ENCODE measurements around the gene PERCC1.

Gene PERCC1

GRCh38 chr16:1420111-1420539, 10.8 kb upstream of the PERCC1 start:
- Histone ChIP-seq H3K4me1 (ENCODE audit: control insufficient read depth in 1 of 2, insufficient read depth in 2 of 2, low read length in 2 of 2) (peaks cover 2 to 5% of the 10 kb centered on the region in 2 experiments), H3K4me2 (ENCODE audit: low read length) (peak overlapping the region; percentile 81), H3K23ac (ENCODE audit: low read length) (no peak overlapping the region), H3K9ac (ENCODE audit: low read length) (peak overlapping the region; percentile 95), H4K12ac (ENCODE audit: low read depth, low read length) (peak overlapping the region; percentile 59), H2BK120ac (ENCODE audit: insufficient read depth, low read length, poor library complexity) (peak overlapping the region; percentile 67), H3K79me1 (ENCODE audit: low read length) (peaks cover 8% of the 10 kb centered on the region), H3K36me3 (ENCODE audit: control insufficient read depth in 1 of 2, insufficient read depth in 2 of 2, low read length in 2 of 2) (peaks cover 3% of the 10 kb centered on the region in 2 experiments), H3K27me3 (ENCODE audit: insufficient read depth, low read length) (no peaks in the 10 kb centered on the region), H2BK5ac (ENCODE audit: low read depth, low read length, poor library complexity) (peak overlapping the region; percentile 35), H2AK5ac (ENCODE audit: low read length) (peak overlapping the region; percentile 57), H3K9me3 (ENCODE audit: insufficient read depth, low read depth, low read length) (peaks cover 3% of the 10 kb centered on the region), H3K18ac (ENCODE audit: low read length) (peak overlapping the region; percentile 13), H4K91ac (ENCODE audit: low read depth, low read length) (peak overlapping the region; percentile 57), H3K4me3 (ENCODE audit: low read depth, low read length) (peak overlapping the region; percentile 98), H3K27ac (ENCODE audit: low read depth, low read length) (peak overlapping the region; percentile 9), H3K4ac (ENCODE audit: low read depth, low read length) (peak overlapping the region; percentile 66), H2BK12ac (ENCODE audit: low read length) (no peak overlapping the region), H3K79me2 (ENCODE audit: control insufficient read depth, insufficient read depth, low read length, poor library complexity) (peaks cover 3% of the 10 kb centered on the region), H4K8ac (ENCODE audit: low read depth, low read length) (peak overlapping the region; percentile 82), H3K14ac (ENCODE audit: low read length) (peak overlapping the region; percentile 46), H2AFZ (ENCODE audit: insufficient read depth, low read length, poor library complexity) (peak overlapping the region; percentile 40)
- WGBS (ENCODE audit: extremely low coverage, insufficient coverage, insufficient read length) = no CpG with 5 or more reads among the region's 22 CpGs
- DNase-seq = no peak

DNA sequence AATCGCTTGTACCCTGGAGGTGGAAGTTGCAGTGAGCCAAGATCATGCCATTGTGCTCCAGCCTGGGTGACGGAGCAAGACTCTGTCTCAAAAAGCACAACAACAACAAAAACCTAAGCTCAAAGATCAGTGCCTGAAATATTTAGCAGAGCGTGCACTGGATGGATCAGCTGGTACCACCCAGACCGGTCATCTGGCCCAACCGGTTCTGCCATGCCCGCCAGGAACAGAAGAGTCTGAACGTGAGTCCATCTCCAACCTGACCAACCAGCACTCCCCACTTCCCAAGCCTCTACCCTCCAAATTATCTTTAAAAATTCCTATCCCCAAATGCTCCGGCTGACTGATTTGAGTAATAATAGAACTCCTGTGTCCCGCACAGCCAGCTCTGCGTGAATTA, 8.8 kb upstream of the PERCC1 start:
- H3K18ac ChIP-seq (ENCODE audit: low read length) = no peak overlapping the region
- H2BK5ac ChIP-seq (ENCODE audit: low read depth, low read length, poor library complexity) = no peak overlapping the region
- H3K79me2 ChIP-seq (ENCODE audit: control insufficient read depth, insufficient read depth, low read length, poor library complexity) = peaks cover 3% of the 10 kb centered on the region
- H3K4ac ChIP-seq (ENCODE audit: low read depth, low read length) = no peak overlapping the region
- WGBS (ENCODE audit: extremely low coverage, insufficient coverage, insufficient read length) = no CpG with 5 or more reads among the region's 10 CpGs
- no peak overlapping the region for H2AFZ ChIP-seq (ENCODE audit: insufficient read depth, low read length, poor library complexity)
- peaks cover 8% of the 10 kb centered on the region for H3K79me1 ChIP-seq (ENCODE audit: low read length)
- H3K27ac ChIP-seq (ENCODE audit: low read depth, low read length) = no peak overlapping the region
- H3K9me3 ChIP-seq (ENCODE audit: insufficient read depth, low read depth, low read length) = peaks cover 3% of the 10 kb centered on the region
- no peak overlapping the region for H3K4me3 ChIP-seq (ENCODE audit: low read depth, low read length)
- H3K23ac ChIP-seq (ENCODE audit: low read length) = no peak overlapping the region
- peak; percentile 29 to 54 for DNase-seq
- no peak overlapping the region for H3K9ac ChIP-seq (ENCODE audit: low read length)
- no peak overlapping the region for H4K91ac ChIP-seq (ENCODE audit: low read depth, low read length)
- no peak overlapping the region for H3K14ac ChIP-seq (ENCODE audit: low read length)
- H4K8ac ChIP-seq (ENCODE audit: low read depth, low read length) = no peak overlapping the region
- no peak overlapping the region for H4K12ac ChIP-seq (ENCODE audit: low read depth, low read length)
- no peak overlapping the region for H2BK120ac ChIP-seq (ENCODE audit: insufficient read depth, low read length, poor library complexity)
- no peak overlapping the region for H2AK5ac ChIP-seq (ENCODE audit: low read length)
- H3K4me1 ChIP-seq (ENCODE audit: control insufficient read depth in 1 of 2, insufficient read depth in 2 of 2, low read length in 2 of 2) = peaks cover 2 to 5% of the 10 kb centered on the region in 2 experiments
- H3K4me2 ChIP-seq (ENCODE audit: low read length) = no peak overlapping the region
- H2BK12ac ChIP-seq (ENCODE audit: low read length) = no peak overlapping the region
- peaks cover 3% of the 10 kb centered on the region in 2 experiments for H3K36me3 ChIP-seq (ENCODE audit: control insufficient read depth in 1 of 2, insufficient read depth in 2 of 2, low read length in 2 of 2)
- no peaks in the 10 kb centered on the region for H3K27me3 ChIP-seq (ENCODE audit: insufficient read depth, low read length)

DNA sequence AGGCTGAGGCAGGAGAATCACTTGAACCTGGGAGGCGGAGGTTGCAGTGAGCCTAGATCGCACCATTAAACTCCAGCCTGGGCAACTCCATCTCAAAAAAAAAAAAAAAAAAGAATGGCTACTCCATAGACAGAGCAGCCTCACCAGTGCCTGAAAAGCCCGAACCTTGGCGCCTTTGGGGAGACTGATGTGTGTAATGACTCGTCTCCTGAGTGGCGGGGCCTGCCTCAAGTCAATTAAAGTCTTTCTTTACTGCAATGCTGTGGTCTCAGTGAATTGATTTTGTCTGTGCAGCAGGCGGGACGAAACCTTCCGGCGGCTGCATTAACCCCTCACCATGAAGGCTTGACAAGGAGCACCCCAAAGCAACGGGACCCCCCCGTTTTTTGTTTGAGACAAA, 6.8 kb upstream of the PERCC1 start:
- Histone ChIP-seq H3K4me1 (ENCODE audit: control insufficient read depth in 1 of 2, insufficient read depth in 2 of 2, low read length in 2 of 2) (peaks cover 2 to 5% of the 10 kb centered on the region in 2 experiments), H2AFZ (ENCODE audit: insufficient read depth, low read length, poor library complexity) (no peak overlapping the region), H3K27ac (ENCODE audit: low read depth, low read length) (no peak overlapping the region), H3K79me2 (ENCODE audit: control insufficient read depth, insufficient read depth, low read length, poor library complexity) (peaks cover 3% of the 10 kb centered on the region), H3K36me3 (ENCODE audit: control insufficient read depth in 1 of 2, insufficient read depth in 2 of 2, low read length in 2 of 2) (no peaks in the 10 kb centered on the region), H3K79me1 (ENCODE audit: low read length) (peaks cover 8% of the 10 kb centered on the region), H4K8ac (ENCODE audit: low read depth, low read length) (no peak overlapping the region), H4K91ac (ENCODE audit: low read depth, low read length) (no peak overlapping the region), H2BK12ac (ENCODE audit: low read length) (no peak overlapping the region), H3K9ac (ENCODE audit: low read length) (no peak overlapping the region), H3K4ac (ENCODE audit: low read depth, low read length) (no peak overlapping the region), H3K4me2 (ENCODE audit: low read length) (no peak overlapping the region), H3K23ac (ENCODE audit: low read length) (no peak overlapping the region), H4K12ac (ENCODE audit: low read depth, low read length) (no peak overlapping the region), H3K14ac (ENCODE audit: low read length) (no peak overlapping the region), H3K18ac (ENCODE audit: low read length) (no peak overlapping the region), H2BK120ac (ENCODE audit: insufficient read depth, low read length, poor library complexity) (no peak overlapping the region), H3K9me3 (ENCODE audit: insufficient read depth, low read depth, low read length) (peaks cover 3% of the 10 kb centered on the region), H2BK5ac (ENCODE audit: low read depth, low read length, poor library complexity) (no peak overlapping the region), H2AK5ac (ENCODE audit: low read length) (no peak overlapping the region), H3K27me3 (ENCODE audit: insufficient read depth, low read length) (no peaks in the 10 kb centered on the region), H3K4me3 (ENCODE audit: low read depth, low read length) (no peak overlapping the region)
- DNase-seq = no peak
- no CpG with 5 or more reads among the region's 12 CpGs for WGBS (ENCODE audit: extremely low coverage, insufficient coverage, insufficient read length)

DNA sequence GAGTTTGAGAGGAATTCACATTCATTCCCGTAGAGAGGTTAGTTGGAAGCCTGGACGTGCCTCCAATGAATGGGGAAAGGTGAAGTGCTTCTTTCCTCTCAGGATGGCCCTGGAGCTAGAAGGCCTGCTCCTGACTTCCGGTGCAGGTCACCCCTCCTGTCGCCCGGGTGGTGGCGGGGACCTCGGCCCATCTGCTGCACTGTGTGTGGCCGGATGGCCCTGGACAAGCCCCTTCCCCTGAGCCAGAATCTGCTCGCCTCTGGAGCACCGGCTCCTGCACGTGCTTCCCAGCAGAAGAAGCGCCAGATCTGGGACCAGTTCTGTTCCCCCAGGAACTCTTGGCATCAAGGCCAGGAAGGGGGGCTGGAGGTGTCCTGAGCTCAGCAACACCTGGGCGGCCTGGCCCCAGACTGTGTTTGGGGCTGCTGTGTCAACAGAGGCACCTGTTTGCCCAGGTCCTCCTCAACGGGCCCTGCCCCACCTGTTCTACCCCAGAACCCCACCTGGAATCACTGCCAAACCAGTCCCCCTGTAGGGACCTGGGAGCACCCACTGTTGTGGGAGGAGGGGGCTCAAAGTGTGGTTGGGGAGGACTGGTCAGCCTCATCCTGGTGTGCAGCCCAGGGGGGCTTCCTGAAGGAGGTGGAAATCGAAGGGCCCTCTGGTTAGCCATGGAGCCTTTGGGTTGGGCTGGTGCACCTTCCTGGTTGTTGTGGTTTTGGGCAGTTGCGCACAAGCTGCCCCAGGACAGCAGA, 5.1 kb upstream of the PERCC1 start:
- Histone ChIP-seq H3K79me1 (ENCODE audit: low read length) (peaks cover 4% of the 10 kb centered on the region), H3K4me1 (ENCODE audit: control insufficient read depth in 1 of 2, insufficient read depth in 2 of 2, low read length in 2 of 2) (peaks cover 0 to 2% of the 10 kb centered on the region in 2 experiments), H3K9ac (ENCODE audit: low read length) (no peak overlapping the region), H4K12ac (ENCODE audit: low read depth, low read length) (no peak overlapping the region), H3K27ac (ENCODE audit: low read depth, low read length) (no peak overlapping the region), H3K9me3 (ENCODE audit: insufficient read depth, low read depth, low read length) (peaks cover 3% of the 10 kb centered on the region), H3K4me3 (ENCODE audit: low read depth, low read length) (no peak overlapping the region), H2BK120ac (ENCODE audit: insufficient read depth, low read length, poor library complexity) (no peak overlapping the region), H2AK5ac (ENCODE audit: low read length) (peak overlapping the region; percentile 32), H4K8ac (ENCODE audit: low read depth, low read length) (no peak overlapping the region), H3K4me2 (ENCODE audit: low read length) (no peak overlapping the region), H2BK5ac (ENCODE audit: low read depth, low read length, poor library complexity) (no peak overlapping the region), H3K18ac (ENCODE audit: low read length) (no peak overlapping the region), H3K36me3 (ENCODE audit: control insufficient read depth in 1 of 2, insufficient read depth in 2 of 2, low read length in 2 of 2) (no peaks in the 10 kb centered on the region), H2AFZ (ENCODE audit: insufficient read depth, low read length, poor library complexity) (no peak overlapping the region), H2BK12ac (ENCODE audit: low read length) (no peak overlapping the region), H3K14ac (ENCODE audit: low read length) (no peak overlapping the region), H3K79me2 (ENCODE audit: control insufficient read depth, insufficient read depth, low read length, poor library complexity) (peaks cover 3% of the 10 kb centered on the region), H3K23ac (ENCODE audit: low read length) (no peak overlapping the region), H4K91ac (ENCODE audit: low read depth, low read length) (no peak overlapping the region), H3K4ac (ENCODE audit: low read depth, low read length) (no peak overlapping the region), H3K27me3 (ENCODE audit: insufficient read depth, low read length) (no peaks in the 10 kb centered on the region)
- no CpG with 5 or more reads among the region's 16 CpGs for whole genome bisulfite sequencing (ENCODE audit: extremely low coverage, insufficient coverage, insufficient read length)
- DNase-seq = no peak

Data from trophoblast cell (in vitro differentiated cells and primary cell).